ENCODE measurements around the gene RASAL3.

RASAL3 gene

DNA sequence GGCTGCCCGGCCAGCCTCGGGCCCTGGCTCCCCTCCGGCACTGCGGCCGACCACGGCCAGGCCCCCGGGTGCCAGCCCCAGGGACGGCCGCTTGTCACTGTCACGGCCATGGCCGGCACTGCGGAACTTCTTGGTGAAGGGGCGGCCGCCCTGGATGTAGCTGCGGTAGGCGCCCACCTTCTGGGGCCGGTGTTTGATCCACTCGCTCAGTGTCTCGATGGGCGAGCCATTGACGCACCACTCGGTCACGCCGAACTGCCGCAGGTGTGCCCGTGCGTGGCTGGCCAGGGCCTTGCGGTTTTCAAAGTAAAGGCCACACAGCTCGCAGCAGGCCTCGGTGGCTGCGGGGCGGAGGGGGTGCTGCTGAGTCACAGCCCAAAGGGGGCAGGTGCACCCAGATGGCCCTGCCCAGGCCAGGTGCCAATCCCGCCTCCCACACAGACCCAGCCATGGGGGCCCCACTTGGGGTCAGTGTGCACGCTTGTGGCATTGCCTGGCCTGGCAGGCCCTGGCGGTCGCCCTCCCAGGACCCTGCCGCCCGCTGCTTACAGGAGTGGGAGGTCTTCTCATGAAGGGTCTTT, 39.6 kb downstream of the RASAL3 start:
- Histone ChIP-seq H3K4me1 (ENCODE audit: insufficient read depth, low read length) (peaks cover 14% of the 10 kb centered on the region), H3K27ac (ENCODE audit: low read length) (no peak overlapping the region), H4K20me1 (ENCODE audit: insufficient read depth, low read length) (peaks cover 34% of the 10 kb centered on the region), H3K36me3 (ENCODE audit: insufficient read depth, low read length) (peaks cover 78% of the 10 kb centered on the region), H3K79me2 (ENCODE audit: insufficient read depth, low read length) (peaks cover 28% of the 10 kb centered on the region), H3K4me2 (ENCODE audit: insufficient read depth, low read length) (no peak overlapping the region), H2AFZ (ENCODE audit: low read depth, low read length) (no peak overlapping the region), H3K9ac (ENCODE audit: low read depth, low read length) (no peak overlapping the region), H3K9me3 (ENCODE audit: insufficient read depth, low read length, severe bottlenecking) (no peaks in the 10 kb centered on the region), H3K4me3 (ENCODE audit: low read depth in 1 of 2, low read length in 2 of 2) (no peak overlapping the region), H3K27me3 (ENCODE audit: insufficient read depth, low read length, poor library complexity) (no peaks in the 10 kb centered on the region)
- TF ChIP-seq, protein P1, sequence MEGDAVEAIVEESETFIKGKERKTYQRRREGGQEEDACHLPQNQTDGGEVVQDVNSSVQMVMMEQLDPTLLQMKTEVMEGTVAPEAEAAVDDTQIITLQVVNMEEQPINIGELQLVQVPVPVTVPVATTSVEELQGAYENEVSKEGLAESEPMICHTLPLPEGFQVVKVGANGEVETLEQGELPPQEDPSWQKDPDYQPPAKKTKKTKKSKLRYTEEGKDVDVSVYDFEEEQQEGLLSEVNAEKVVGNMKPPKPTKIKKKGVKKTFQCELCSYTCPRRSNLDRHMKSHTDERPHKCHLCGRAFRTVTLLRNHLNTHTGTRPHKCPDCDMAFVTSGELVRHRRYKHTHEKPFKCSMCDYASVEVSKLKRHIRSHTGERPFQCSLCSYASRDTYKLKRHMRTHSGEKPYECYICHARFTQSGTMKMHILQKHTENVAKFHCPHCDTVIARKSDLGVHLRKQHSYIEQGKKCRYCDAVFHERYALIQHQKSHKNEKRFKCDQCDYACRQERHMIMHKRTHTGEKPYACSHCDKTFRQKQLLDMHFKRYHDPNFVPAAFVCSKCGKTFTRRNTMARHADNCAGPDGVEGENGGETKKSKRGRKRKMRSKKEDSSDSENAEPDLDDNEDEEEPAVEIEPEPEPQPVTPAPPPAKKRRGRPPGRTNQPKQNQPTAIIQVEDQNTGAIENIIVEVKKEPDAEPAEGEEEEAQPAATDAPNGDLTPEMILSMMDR (IDR thresholded peaks at IDR 0.05; ENCODE audit: borderline replicate concordance, extremely low read depth, low read length, poor library complexity, severe bottlenecking), result no peak
- TF ChIP-seq EZH2 (IDR thresholded peaks at IDR 0.05; ENCODE audit: borderline replicate concordance, low read depth, low read length, severe bottlenecking), result no peak
- DNase-seq (no peak), ATAC-seq (ENCODE audit: insufficient read depth, low read depth) (no peak)

DNA sequence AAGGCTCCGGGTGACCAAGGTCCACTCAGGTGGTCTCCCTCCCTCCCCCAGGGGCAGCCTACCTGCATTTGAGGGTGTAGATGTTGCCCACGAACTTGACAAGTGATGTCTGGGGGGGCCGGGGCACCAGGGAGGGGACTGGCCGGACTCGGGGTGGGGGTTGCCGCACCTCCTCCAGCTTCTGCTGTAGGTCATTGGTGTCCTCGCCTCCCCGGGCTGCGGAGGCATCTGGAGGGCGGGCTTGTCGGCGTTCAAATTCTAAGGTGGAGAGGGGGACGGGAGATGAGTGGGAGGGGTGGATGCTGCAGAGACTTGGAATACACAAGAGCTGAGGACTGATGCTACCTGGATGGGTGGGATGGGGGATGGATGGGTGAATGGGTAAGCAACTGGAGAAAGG, 40.2 kb downstream of the RASAL3 start:
- Histone ChIP-seq H3K4me3 (ENCODE audit: low read depth in 1 of 2, low read length in 2 of 2) (no peak overlapping the region), H3K27ac (ENCODE audit: low read length) (no peak overlapping the region), H3K4me1 (ENCODE audit: insufficient read depth, low read length) (peaks cover 16% of the 10 kb centered on the region), H4K20me1 (ENCODE audit: insufficient read depth, low read length) (peaks cover 29% of the 10 kb centered on the region), H3K36me3 (ENCODE audit: insufficient read depth, low read length) (peaks cover 72% of the 10 kb centered on the region), H3K27me3 (ENCODE audit: insufficient read depth, low read length, poor library complexity) (no peaks in the 10 kb centered on the region), H2AFZ (ENCODE audit: low read depth, low read length) (no peak overlapping the region), H3K4me2 (ENCODE audit: insufficient read depth, low read length) (no peak overlapping the region), H3K79me2 (ENCODE audit: insufficient read depth, low read length) (peaks cover 21% of the 10 kb centered on the region), H3K9me3 (ENCODE audit: insufficient read depth, low read length, severe bottlenecking) (no peaks in the 10 kb centered on the region), H3K9ac (ENCODE audit: low read depth, low read length) (no peak overlapping the region)
- ATAC-seq (ENCODE audit: insufficient read depth, low read depth) (no peak), DNase-seq (no peak)
- no peak for TF ChIP-seq EZH2 (IDR thresholded peaks at IDR 0.05; ENCODE audit: borderline replicate concordance, low read depth, low read length, severe bottlenecking)
- TF ChIP-seq, protein P1 (IDR thresholded peaks at IDR 0.05; ENCODE audit: borderline replicate concordance, extremely low read depth, low read length, poor library complexity, severe bottlenecking), result no peak

DNA sequence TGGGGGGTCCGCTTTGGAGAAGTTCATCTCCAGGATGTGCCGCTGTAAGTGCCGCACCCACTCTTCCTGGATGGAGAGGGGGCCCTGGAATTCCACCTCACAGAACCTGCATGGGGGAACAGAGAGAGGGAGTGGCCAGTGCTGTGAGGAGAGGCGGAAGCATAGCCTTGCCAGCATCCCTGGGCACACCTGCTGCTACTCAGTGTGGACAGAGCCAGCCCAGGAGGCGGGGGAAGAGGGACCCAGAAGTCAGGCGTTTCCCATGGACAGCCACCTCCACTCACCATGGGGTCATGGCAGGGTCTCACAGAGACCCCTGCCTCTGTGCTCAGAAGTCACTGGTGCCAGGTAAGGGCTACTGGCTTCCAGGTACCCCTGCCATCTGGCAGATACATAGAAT, 41.2 kb downstream of the RASAL3 start:
- no peak overlapping the region for H2AFZ ChIP-seq (ENCODE audit: low read depth, low read length)
- no peak overlapping the region for H3K4me3 ChIP-seq (ENCODE audit: low read depth in 1 of 2, low read length in 2 of 2)
- H3K4me2 ChIP-seq (ENCODE audit: insufficient read depth, low read length), result no peak overlapping the region
- H3K27ac ChIP-seq (ENCODE audit: low read length), result no peak overlapping the region
- TF ChIP-seq, protein P1 (IDR thresholded peaks at IDR 0.05; ENCODE audit: borderline replicate concordance, extremely low read depth, low read length, poor library complexity, severe bottlenecking), result no peak
- TF ChIP-seq EZH2 (IDR thresholded peaks at IDR 0.05; ENCODE audit: borderline replicate concordance, low read depth, low read length, severe bottlenecking), result no peak
- no peaks in the 10 kb centered on the region for H3K9me3 ChIP-seq (ENCODE audit: insufficient read depth, low read length, severe bottlenecking)
- peaks cover 62% of the 10 kb centered on the region for H3K36me3 ChIP-seq (ENCODE audit: insufficient read depth, low read length)
- no peaks in the 10 kb centered on the region for H3K27me3 ChIP-seq (ENCODE audit: insufficient read depth, low read length, poor library complexity)
- H3K9ac ChIP-seq (ENCODE audit: low read depth, low read length), result no peak overlapping the region
- DNase-seq (no peak), ATAC-seq (ENCODE audit: insufficient read depth, low read depth) (no peak)
- H4K20me1 ChIP-seq (ENCODE audit: insufficient read depth, low read length), result peaks cover 19% of the 10 kb centered on the region
- peaks cover 13% of the 10 kb centered on the region for H3K4me1 ChIP-seq (ENCODE audit: insufficient read depth, low read length)
- peaks cover 18% of the 10 kb centered on the region for H3K79me2 ChIP-seq (ENCODE audit: insufficient read depth, low read length)

Measured in DND-41 (cell line).